Measurements from ENCODE around the gene CDKN2B. TPM values are rescaled to one million over a fixed set of nuclear protein-coding genes. Genes with fewer than 3 reads are reported as not detected.
"Not testable (repeated sequence)": the region's sequence is repeated elsewhere in the genome, so short reads cannot be mapped to it uniquely, and the experiment has no call there.

Gene CDKN2B
- total RNA-seq = not detected

GRCh38 chr9:22008717-22009505 lies at the start of gene CDKN2B:
Gene CDKN2B, minus strand, starts transcription at chr9:22009305. Its CDS starts 352 bp downstream, at chr9:22008953.
- DNase-seq (peak; percentile 82), ATAC-seq (peak; percentile 87)
- Mint-ChIP-seq H3K4me1 (peaks cover 20% of the 10 kb centered on the region), H3K27me3 (peaks cover 56% of the 10 kb centered on the region), H3K27ac (no peak within 1 kb of the TSS), H3K36me3 (ENCODE audit: low read depth) (no peaks in the 10 kb centered on the region), H3K4me3 (peak within 1 kb of the TSS; percentile 76), H3K9me3 (ENCODE audit: low read depth) (no peaks in the 10 kb centered on the region)
- intact Hi-C loops (cut with DNase I, micrococcal nuclease) = loop anchor here (1.0 to 10.0 kb wide), 7 partner anchors 14 to 674 kb away; partner anchors contain the start of gene KLHL9 (in 1 of the 2)
- CTCF ChIA-PET = interaction anchor here (0.6 to 4.5 kb wide), 42 partner anchors 8 to 680 kb away, joined by 3 to 44 read pairs (median 5); partner anchors contain the start of genes CDKN2A and CDKN2B-AS1
- POLR2A ChIA-PET = interaction anchor here (0.6 kb wide), 1 partner anchor 72 kb away, joined by 3 read pairs; no protein-coding TSS in a partner anchor

GRCh38 chr9:22057972-22058371 lies 48.9 kb upstream of the CDKN2B start:
- ATAC-seq; H3K36me3 Mint-ChIP-seq (ENCODE audit: low read depth); CTCF ChIA-PET; H3K4me1 Mint-ChIP-seq; DNase-seq; POLR2A ChIA-PET; H3K4me3 Mint-ChIP-seq; H3K27ac Mint-ChIP-seq; H3K9me3 Mint-ChIP-seq (ENCODE audit: low read depth): not testable (repeated sequence)
- H3K27me3 Mint-ChIP-seq = peaks cover 17% of the 10 kb centered on the region
- intact Hi-C loops (cut with DNase I, micrococcal nuclease) = loop anchor here in 1 of 2 experiments (10.0 kb wide), 2 partner anchors 177 to 703 kb away; partner anchors contain the start of gene IFNA6

GRCh38 chr9:22056402-22056801 lies 47.3 kb upstream of the CDKN2B start:
- ChIA-PET POLR2A (no interaction called here), CTCF (interaction anchor here (1.0 kb wide), 1 partner anchor 24 kb away, joined by 3 read pairs; no protein-coding TSS in a partner anchor)
- intact Hi-C loops (cut with DNase I, micrococcal nuclease) = loop anchor here in 1 of 2 experiments (10.0 kb wide), 2 partner anchors 178 to 702 kb away; partner anchors contain the start of gene IFNA6
- no peaks in the 10 kb centered on the region for H3K9me3 Mint-ChIP-seq (ENCODE audit: low read depth)
- ATAC-seq = no peak
- DNase-seq = no peak
- H3K36me3 Mint-ChIP-seq (ENCODE audit: low read depth) = no peaks in the 10 kb centered on the region
- no peak overlapping the region for H3K4me3 Mint-ChIP-seq
- no peak overlapping the region for H3K27ac Mint-ChIP-seq
- peaks cover 16% of the 10 kb centered on the region for H3K27me3 Mint-ChIP-seq
- H3K4me1 Mint-ChIP-seq = peaks cover 22% of the 10 kb centered on the region

GRCh38 chr9:22055090-22055489 lies 46.0 kb upstream of the CDKN2B start:
- Mint-ChIP-seq H3K36me3 (ENCODE audit: low read depth) (no peaks in the 10 kb centered on the region), H3K4me1 (peaks cover 30% of the 10 kb centered on the region), H3K4me3 (no peak overlapping the region), H3K27ac (no peak overlapping the region), H3K27me3 (peaks cover 10% of the 10 kb centered on the region), H3K9me3 (ENCODE audit: low read depth) (no peaks in the 10 kb centered on the region)
- ChIA-PET POLR2A (no interaction called here), CTCF (interaction anchor here (0.9 to 1.5 kb wide), 3 partner anchors 16 to 46 kb away, joined by 3 read pairs; no protein-coding TSS in a partner anchor)
- ATAC-seq (no peak), DNase-seq (no peak)
- intact Hi-C loops (cut with DNase I, micrococcal nuclease) = loop anchor here in 1 of 2 experiments (10.0 kb wide), 2 partner anchors 180 to 700 kb away; partner anchors contain the start of gene IFNA6

GRCh38 chr9:22054529-22054928 lies 45.4 kb upstream of the CDKN2B start:
- Mint-ChIP-seq H3K4me1 (peaks cover 30% of the 10 kb centered on the region), H3K9me3 (ENCODE audit: low read depth) (no peaks in the 10 kb centered on the region), H3K27ac (no peak overlapping the region), H3K36me3 (ENCODE audit: low read depth) (no peaks in the 10 kb centered on the region), H3K4me3 (no peak overlapping the region), H3K27me3 (peaks cover 10% of the 10 kb centered on the region)
- ATAC-seq (no peak), DNase-seq (no peak)
- POLR2A ChIA-PET = no interaction called here
- CTCF ChIA-PET = interaction anchor here (0.6 to 1.5 kb wide), 3 partner anchors 15 to 1915 kb away, joined by 3 read pairs; no protein-coding TSS in a partner anchor
- intact Hi-C loops (cut with DNase I, micrococcal nuclease) = loop anchor here (5.0 to 10.0 kb wide), 3 partner anchors 53 to 700 kb away; partner anchors contain the start of gene IFNA6 (in 1 of the 2)

- ChIA-PET POLR2A (no interaction called here), CTCF (interaction anchor here (0.6 to 1.5 kb wide), 4 partner anchors 15 to 1916 kb away, joined by 3 to 4 read pairs (median 3); no protein-coding TSS in a partner anchor)
- Mint-ChIP-seq H3K4me1 (peaks cover 30% of the 10 kb centered on the region), H3K4me3 (no peak overlapping the region), H3K27me3 (peaks cover 13% of the 10 kb centered on the region), H3K9me3 (ENCODE audit: low read depth) (no peaks in the 10 kb centered on the region), H3K27ac (no peak overlapping the region), H3K36me3 (ENCODE audit: low read depth) (no peaks in the 10 kb centered on the region)
- intact Hi-C loops (cut with DNase I, micrococcal nuclease) = loop anchor here (5.0 to 10.0 kb wide), 3 partner anchors 53 to 699 kb away; partner anchors contain the start of gene IFNA6 (in 1 of the 2)
- no peak for DNase-seq
- ATAC-seq = no peak
These were observed 45.0 kb upstream of the CDKN2B start for GRCh38 chr9:22054076-22054475.

GRCh38 chr9:22053178-22053577 lies 44.1 kb upstream of the CDKN2B start:
- Mint-ChIP-seq H3K4me3 (no peak overlapping the region), H3K36me3 (ENCODE audit: low read depth) (no peaks in the 10 kb centered on the region), H3K27me3 (peaks cover 12% of the 10 kb centered on the region), H3K4me1 (peaks cover 30% of the 10 kb centered on the region), H3K9me3 (ENCODE audit: low read depth) (no peaks in the 10 kb centered on the region), H3K27ac (no peak overlapping the region)
- DNase-seq (no peak), ATAC-seq (no peak)
- POLR2A ChIA-PET = no interaction called here
- CTCF ChIA-PET = interaction anchor here (0.7 to 1.4 kb wide), 3 partner anchors 15 to 186 kb away, joined by 3 to 5 read pairs (median 4); no protein-coding TSS in a partner anchor
- intact Hi-C loops (cut with DNase I, micrococcal nuclease) = loop anchor here (2.0 to 10.0 kb wide), 4 partner anchors 54 to 698 kb away; partner anchors contain the start of gene IFNA6 (in 1 of the 2)

GRCh38 chr9:22052376-22052945 lies 43.4 kb upstream of the CDKN2B start:
- DNase-seq = peak; percentile 57
- CTCF ChIA-PET = interaction anchor here (0.6 to 1.4 kb wide), 6 partner anchors 14 to 239 kb away, joined by 3 to 5 read pairs (median 3); no protein-coding TSS in a partner anchor
- Mint-ChIP-seq H3K9me3 (ENCODE audit: low read depth) (no peaks in the 10 kb centered on the region), H3K4me1 (peaks cover 30% of the 10 kb centered on the region), H3K36me3 (ENCODE audit: low read depth) (no peaks in the 10 kb centered on the region), H3K27ac (no peak overlapping the region), H3K27me3 (peaks cover 13% of the 10 kb centered on the region), H3K4me3 (no peak overlapping the region)
- POLR2A ChIA-PET = no interaction called here
- peak; percentile 96 for ATAC-seq
- intact Hi-C loops (cut with DNase I, micrococcal nuclease) = loop anchor here (1.0 to 10.0 kb wide), 9 partner anchors 28 to 698 kb away; partner anchors contain the start of gene IFNA6 (in 1 of the 2)

GRCh38 chr9:22050924-22051323 lies 41.8 kb upstream of the CDKN2B start:
- peaks cover 14% of the 10 kb centered on the region for H3K27me3 Mint-ChIP-seq
- CTCF ChIA-PET = interaction anchor here (1.0 to 5.7 kb wide), 4 partner anchors 9 to 239 kb away, joined by 3 to 29 read pairs (median 11); partner anchors contain the start of gene CDKN2B
- intact Hi-C loops (cut with DNase I, micrococcal nuclease) = loop anchor here (5.0 to 10.0 kb wide), 3 partner anchors 56 to 696 kb away; partner anchors contain the start of gene IFNA6 (in 1 of the 2)
- H3K9me3 Mint-ChIP-seq (ENCODE audit: low read depth) = no peaks in the 10 kb centered on the region
- DNase-seq (no peak), ATAC-seq (no peak)
- no peak overlapping the region for H3K4me3 Mint-ChIP-seq
- no peak overlapping the region for H3K27ac Mint-ChIP-seq
- POLR2A ChIA-PET = no interaction called here
- no peaks in the 10 kb centered on the region for H3K36me3 Mint-ChIP-seq (ENCODE audit: low read depth)
- peaks cover 30% of the 10 kb centered on the region for H3K4me1 Mint-ChIP-seq

- DNase-seq (no peak), ATAC-seq (no peak)
- peaks cover 30% of the 10 kb centered on the region for H3K4me1 Mint-ChIP-seq
- H3K4me3 Mint-ChIP-seq = no peak overlapping the region
- no peak overlapping the region for H3K27ac Mint-ChIP-seq
- CTCF ChIA-PET = interaction anchor here (0.6 to 5.7 kb wide), 3 partner anchors 12 to 703 kb away, joined by 3 to 29 read pairs (median 18); partner anchors contain the start of gene CDKN2B
- intact Hi-C loops (cut with DNase I, micrococcal nuclease) = no loop called here
- H3K9me3 Mint-ChIP-seq (ENCODE audit: low read depth) = no peaks in the 10 kb centered on the region
- POLR2A ChIA-PET = no interaction called here
- peaks cover 16% of the 10 kb centered on the region for H3K27me3 Mint-ChIP-seq
- H3K36me3 Mint-ChIP-seq (ENCODE audit: low read depth) = no peaks in the 10 kb centered on the region
These were observed 40.3 kb upstream of the CDKN2B start for GRCh38 chr9:22049411-22049810.

- Mint-ChIP-seq H3K27ac (no peak overlapping the region), H3K27me3 (peaks cover 18% of the 10 kb centered on the region), H3K36me3 (ENCODE audit: low read depth) (no peaks in the 10 kb centered on the region), H3K4me1 (peaks cover 20% of the 10 kb centered on the region), H3K9me3 (ENCODE audit: low read depth) (no peaks in the 10 kb centered on the region), H3K4me3 (no peak overlapping the region)
- CTCF ChIA-PET = interaction anchor here (0.7 to 5.7 kb wide), 4 partner anchors 10 to 40 kb away, joined by 3 to 29 read pairs (median 4); partner anchors contain the start of gene CDKN2B
- POLR2A ChIA-PET = no interaction called here
- intact Hi-C loops (cut with DNase I, micrococcal nuclease) = no loop called here
- no peak for DNase-seq
- ATAC-seq = no peak
These were observed 38.5 kb upstream of the CDKN2B start for GRCh38 chr9:22047596-22047995.
